ENCODE data around the gene ARPC2. TPM values are rescaled to one million over a fixed set of nuclear protein-coding genes. Genes with fewer than 3 reads are reported as not detected.

Gene ARPC2
- total RNA-seq, 1 donor from 2014 or later = 159 TPM

GRCh38 chr2:218263817-218264641 is 47.0 kb downstream of the ARPC2 start:
- Mint-ChIP-seq H3K27me3 (ENCODE audit: low read depth) (no peaks in the 10 kb centered on the region), H3K36me3 (ENCODE audit: low read depth) (peaks cover 7% of the 10 kb centered on the region), H3K27ac (ENCODE audit: unreplicated experiment) (no peak overlapping the region), H3K4me1 (peaks cover 19% of the 10 kb centered on the region), H3K4me3 (peak overlapping the region; percentile 60), H3K9me3 (no peaks in the 10 kb centered on the region)
- no peak for TF ChIP-seq CTCF (conservative IDR thresholded peaks at IDR 0.05)
- no peak for DNase-seq (ENCODE audit: low read depth, low spot score)

GRCh38 chr2:218264773-218265561 is 48.0 kb downstream of the ARPC2 start:
- DNase-seq (ENCODE audit: low read depth, low spot score) = no peak
- Mint-ChIP-seq H3K36me3 (ENCODE audit: low read depth) (peaks cover 7% of the 10 kb centered on the region), H3K27ac (ENCODE audit: unreplicated experiment) (no peak overlapping the region), H3K9me3 (no peaks in the 10 kb centered on the region), H3K4me3 (peak overlapping the region; percentile 70), H3K4me1 (peaks cover 26% of the 10 kb centered on the region), H3K27me3 (ENCODE audit: low read depth) (no peaks in the 10 kb centered on the region)
- no peak for TF ChIP-seq CTCF (conservative IDR thresholded peaks at IDR 0.05)

GRCh38 chr2:218265626-218266025 is 48.6 kb downstream of the ARPC2 start:
- Mint-ChIP-seq H3K4me1 (peaks cover 26% of the 10 kb centered on the region), H3K27ac (ENCODE audit: unreplicated experiment) (no peak overlapping the region)

GRCh38 chr2:218266316-218266979 is 49.5 kb downstream of the ARPC2 start:
- H3K4me1 Mint-ChIP-seq = peaks cover 27% of the 10 kb centered on the region
- H3K36me3 Mint-ChIP-seq (ENCODE audit: low read depth) = peaks cover 7% of the 10 kb centered on the region
- no peak overlapping the region for H3K27ac Mint-ChIP-seq (ENCODE audit: unreplicated experiment)
- TF ChIP-seq CTCF (conservative IDR thresholded peaks at IDR 0.05) = no peak
- H3K9me3 Mint-ChIP-seq = no peaks in the 10 kb centered on the region
- DNase-seq (ENCODE audit: low read depth, low spot score) = no peak
- no peaks in the 10 kb centered on the region for H3K27me3 Mint-ChIP-seq (ENCODE audit: low read depth)
- H3K4me3 Mint-ChIP-seq = peak overlapping the region; percentile 71

More at GRCh38 chr2:218265626-218266025, 48.6 kb downstream of the ARPC2 start:
- peaks cover 7% of the 10 kb centered on the region for H3K36me3 Mint-ChIP-seq (ENCODE audit: low read depth)
- no peak for TF ChIP-seq CTCF (conservative IDR thresholded peaks at IDR 0.05)
- DNase-seq (ENCODE audit: low read depth, low spot score) = no peak
- H3K4me3 Mint-ChIP-seq = peak overlapping the region; percentile 70
- H3K27me3 Mint-ChIP-seq (ENCODE audit: low read depth) = no peaks in the 10 kb centered on the region
- no peaks in the 10 kb centered on the region for H3K9me3 Mint-ChIP-seq

GRCh38 chr2:218267259-218267658 is 50.3 kb downstream of the ARPC2 start:
- no peak for TF ChIP-seq CTCF (conservative IDR thresholded peaks at IDR 0.05)
- H3K9me3 Mint-ChIP-seq = no peaks in the 10 kb centered on the region
- H3K36me3 Mint-ChIP-seq (ENCODE audit: low read depth) = peaks cover 7% of the 10 kb centered on the region
- peak overlapping the region; percentile 82 for H3K4me3 Mint-ChIP-seq
- DNase-seq (ENCODE audit: low read depth, low spot score) = no peak
- no peaks in the 10 kb centered on the region for H3K27me3 Mint-ChIP-seq (ENCODE audit: low read depth)
- H3K4me1 Mint-ChIP-seq = peaks cover 33% of the 10 kb centered on the region
- H3K27ac Mint-ChIP-seq (ENCODE audit: unreplicated experiment) = no peak overlapping the region
